Measurements from ENCODE around the gene EMC8. TPM values are rescaled to one million over a fixed set of nuclear protein-coding genes. Genes with fewer than 3 reads are reported as not detected.
"Not testable (repeated sequence)": the region's sequence is repeated elsewhere in the genome, so short reads cannot be mapped to it uniquely, and the experiment has no call there.

Gene EMC8
- total RNA-seq, 4 donors from 2014 or later, result 11.8 to 26.6 (median 16.7) TPM

GRCh38 chr16:85838876-85839585, 39.7 kb upstream of the EMC8 start:
- H3K27ac ChIP-seq, result no peak overlapping the region
- H3K4me3 ChIP-seq, result no peak overlapping the region
- H3K27me3 ChIP-seq, result peaks cover 0 to 22% of the 10 kb centered on the region in 2 donors
- H3K36me3 ChIP-seq, result no peaks in the 10 kb centered on the region
- no peaks in the 10 kb centered on the region for H3K4me1 ChIP-seq
- H3K9me3 ChIP-seq, result no peaks in the 10 kb centered on the region
- TF ChIP-seq POLR2A (IDR thresholded peaks at IDR 0.05), result no peak
- TF ChIP-seq, protein P1, sequence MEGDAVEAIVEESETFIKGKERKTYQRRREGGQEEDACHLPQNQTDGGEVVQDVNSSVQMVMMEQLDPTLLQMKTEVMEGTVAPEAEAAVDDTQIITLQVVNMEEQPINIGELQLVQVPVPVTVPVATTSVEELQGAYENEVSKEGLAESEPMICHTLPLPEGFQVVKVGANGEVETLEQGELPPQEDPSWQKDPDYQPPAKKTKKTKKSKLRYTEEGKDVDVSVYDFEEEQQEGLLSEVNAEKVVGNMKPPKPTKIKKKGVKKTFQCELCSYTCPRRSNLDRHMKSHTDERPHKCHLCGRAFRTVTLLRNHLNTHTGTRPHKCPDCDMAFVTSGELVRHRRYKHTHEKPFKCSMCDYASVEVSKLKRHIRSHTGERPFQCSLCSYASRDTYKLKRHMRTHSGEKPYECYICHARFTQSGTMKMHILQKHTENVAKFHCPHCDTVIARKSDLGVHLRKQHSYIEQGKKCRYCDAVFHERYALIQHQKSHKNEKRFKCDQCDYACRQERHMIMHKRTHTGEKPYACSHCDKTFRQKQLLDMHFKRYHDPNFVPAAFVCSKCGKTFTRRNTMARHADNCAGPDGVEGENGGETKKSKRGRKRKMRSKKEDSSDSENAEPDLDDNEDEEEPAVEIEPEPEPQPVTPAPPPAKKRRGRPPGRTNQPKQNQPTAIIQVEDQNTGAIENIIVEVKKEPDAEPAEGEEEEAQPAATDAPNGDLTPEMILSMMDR (IDR thresholded peaks at IDR 0.05), result no peak
- intact Hi-C loops (cut with DNase I; ENCODE audit: low total_unique reads), result no loop called here
- DNase-seq, result no peak

DNA sequence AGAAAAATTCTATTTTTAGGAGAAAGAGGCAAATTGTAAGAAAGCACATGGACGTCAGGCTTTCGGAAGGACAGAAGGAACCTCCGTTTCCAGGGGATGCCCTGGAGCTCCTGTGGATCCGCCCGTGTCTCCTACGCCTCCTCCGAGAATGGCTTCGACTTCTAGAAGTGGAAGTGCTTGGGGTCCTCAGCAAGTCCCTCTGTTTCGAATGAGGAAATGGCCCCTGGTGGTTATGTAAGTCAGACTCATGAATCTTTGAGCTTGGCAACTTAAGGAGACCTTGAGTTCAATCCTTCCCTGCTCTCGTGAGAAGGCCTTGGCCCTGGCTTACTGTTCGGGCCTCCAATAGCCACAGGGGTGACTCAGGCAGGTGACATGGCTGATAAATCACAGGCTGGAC, 39.0 kb upstream of the EMC8 start:
- intact Hi-C loops (cut with DNase I; ENCODE audit: low total_unique reads), result no loop called here
- TF ChIP-seq, protein P1 (IDR thresholded peaks at IDR 0.05), result no peak
- TF ChIP-seq POLR2A (IDR thresholded peaks at IDR 0.05), result no peak
- no peak overlapping the region for H3K4me3 ChIP-seq
- no peaks in the 10 kb centered on the region for H3K4me1 ChIP-seq
- H3K9me3 ChIP-seq, result no peaks in the 10 kb centered on the region
- no peaks in the 10 kb centered on the region for H3K36me3 ChIP-seq
- H3K27ac ChIP-seq, result no peak overlapping the region
- peaks cover 0 to 21% of the 10 kb centered on the region in 2 donors for H3K27me3 ChIP-seq
- DNase-seq, result no peak

- H3K27ac ChIP-seq; H3K9me3 ChIP-seq; H3K4me3 ChIP-seq; H3K36me3 ChIP-seq; DNase-seq; H3K4me1 ChIP-seq; intact Hi-C loops (cut with DNase I; ENCODE audit: low total_unique reads): not testable (repeated sequence)
- H3K27me3 ChIP-seq, result peaks cover 0 to 18% of the 10 kb centered on the region in 2 donors
Measured at GRCh38 chr16:85837654-85838053, 38.3 kb upstream of the EMC8 start.

DNA sequence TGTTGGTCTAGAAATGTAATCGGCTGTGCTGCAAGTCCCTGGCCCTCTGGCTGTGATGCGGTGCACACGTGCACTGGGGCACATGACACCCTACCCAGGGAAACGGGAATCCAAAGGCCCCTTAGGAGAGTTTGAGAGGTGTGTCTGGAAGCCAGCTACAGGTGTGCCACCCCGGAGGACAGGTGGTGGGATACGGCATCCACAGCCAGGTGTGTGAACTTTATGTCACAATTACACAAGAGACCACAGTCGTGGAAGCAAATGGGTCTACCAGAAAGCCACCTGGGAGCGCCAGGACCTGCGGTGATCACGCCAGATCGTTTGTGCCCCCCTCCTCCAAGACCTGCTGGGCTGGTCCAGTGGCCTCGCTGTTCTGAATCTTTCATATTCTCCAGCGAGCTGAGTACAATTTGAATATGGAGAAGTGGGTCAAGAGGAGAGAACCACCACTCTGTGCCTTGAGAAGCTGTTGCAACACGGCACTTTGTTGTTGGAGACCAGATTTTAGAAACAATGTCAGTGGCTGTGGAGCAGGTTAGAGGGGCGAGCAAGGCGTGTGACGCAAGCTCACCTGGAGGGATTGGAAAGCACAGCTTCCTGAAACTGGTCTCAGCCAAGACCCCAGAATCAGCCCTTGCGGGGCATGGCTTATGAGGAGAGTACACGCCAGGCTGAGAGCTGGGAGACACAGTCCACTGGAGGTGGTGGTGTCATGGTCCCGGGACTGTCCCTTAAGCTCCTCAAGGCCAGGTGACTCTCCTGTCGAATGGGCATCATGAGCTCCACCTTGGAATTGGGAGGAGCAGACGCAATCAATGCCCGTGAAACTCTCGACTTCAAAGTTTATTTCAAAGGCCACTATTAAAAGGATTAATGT, 37.6 kb upstream of the EMC8 start:
- no peak overlapping the region for H3K4me3 ChIP-seq
- H3K27ac ChIP-seq, result no peak overlapping the region
- no peak for DNase-seq
- intact Hi-C loops (cut with DNase I; ENCODE audit: low total_unique reads), result no loop called here
- no peaks in the 10 kb centered on the region for H3K36me3 ChIP-seq
- peaks cover 0 to 18% of the 10 kb centered on the region in 2 donors for H3K27me3 ChIP-seq
- TF ChIP-seq, protein P1 (IDR thresholded peaks at IDR 0.05), result no peak
- TF ChIP-seq POLR2A (IDR thresholded peaks at IDR 0.05), result no peak
- H3K9me3 ChIP-seq, result no peaks in the 10 kb centered on the region
- H3K4me1 ChIP-seq, result no peaks in the 10 kb centered on the region

- H3K9me3 ChIP-seq, result no peaks in the 10 kb centered on the region
- no peak overlapping the region for H3K27ac ChIP-seq
- no peaks in the 10 kb centered on the region for H3K36me3 ChIP-seq
- TF ChIP-seq POLR2A (IDR thresholded peaks at IDR 0.05), result no peak
- TF ChIP-seq, protein P1 (IDR thresholded peaks at IDR 0.05), result no peak
- no peak overlapping the region for H3K4me3 ChIP-seq
- H3K27me3 ChIP-seq, result peaks cover 0 to 18% of the 10 kb centered on the region in 2 donors
- no peaks in the 10 kb centered on the region for H3K4me1 ChIP-seq
- no peak for DNase-seq
- intact Hi-C loops (cut with DNase I; ENCODE audit: low total_unique reads), result no loop called here
Measured at GRCh38 chr16:85835956-85836705, 36.8 kb upstream of the EMC8 start.

Measured in uterus (tissue), 4 donors.